HPDE6-E6E7 (cell line): ENCODE data around the gene MRPL41.
"Not testable (repeated sequence)": the region's sequence is repeated elsewhere in the genome, so short reads cannot be mapped to it uniquely, and the experiment has no call there.

Experiments used
- DNase-seq: peaks from one replicate; pipeline ENCODE4 v3.0.0; 2011; ENCODE audit warnings: missing footprints; ENCODE audit errors: extremely low spot score

MRPL41 gene

GRCh38 chr9:137521405-137521985, 30.2 kb upstream of the MRPL41 start:
- DNase-seq = no peak

GRCh38 chr9:137522746-137523455, 28.8 kb upstream of the MRPL41 start:
- no peak for DNase-seq

- DNase-seq = no peak
These were observed 27.3 kb upstream of the MRPL41 start for GRCh38 chr9:137524161-137524980.

GRCh38 chr9:137524981-137525317, 26.7 kb upstream of the MRPL41 start:
- no peak for DNase-seq

GRCh38 chr9:137530331-137530730, 21.3 kb upstream of the MRPL41 start:
- no peak for DNase-seq

GRCh38 chr9:137531099-137531765, 20.4 kb upstream of the MRPL41 start:
- no peak for DNase-seq

GRCh38 chr9:137532891-137533468, 18.7 kb upstream of the MRPL41 start:
- DNase-seq = not testable (repeated sequence)

GRCh38 chr9:137534256-137535119, 17.2 kb upstream of the MRPL41 start:
- peak; percentile 42 for DNase-seq

- no peak for DNase-seq
These were observed 16.6 kb upstream of the MRPL41 start for GRCh38 chr9:137535120-137535428.

- not testable (repeated sequence) for DNase-seq
These were observed 15.0 kb upstream of the MRPL41 start for GRCh38 chr9:137536594-137537131.

GRCh38 chr9:137538058-137538457, 13.6 kb upstream of the MRPL41 start:
- no peak for DNase-seq

- DNase-seq = no peak
These were observed 11.1 kb upstream of the MRPL41 start for GRCh38 chr9:137540536-137540935.

- DNase-seq = no peak
These were observed 9.2 kb upstream of the MRPL41 start for GRCh38 chr9:137542486-137542885.

- DNase-seq = no peak
These were observed 8.3 kb upstream of the MRPL41 start for GRCh38 chr9:137543237-137543963.

GRCh38 chr9:137544176-137544760, 7.4 kb upstream of the MRPL41 start:
- DNase-seq = no peak

GRCh38 chr9:137545123-137545522, 6.6 kb upstream of the MRPL41 start:
- no peak for DNase-seq

GRCh38 chr9:137547687-137548543, 3.8 kb upstream of the MRPL41 start:
- no peak for DNase-seq

- DNase-seq = peak; percentile 79
These were observed 1.5 kb upstream of the MRPL41 start, which contains the start of gene PNPLA7 for GRCh38 chr9:137550231-137550621. Gene PNPLA7 (minus strand): TSS chr9:137550402. CDS start chr9:137550197, 205 bp downstream.

GRCh38 chr9:137550958-137551263, 768 bp upstream of the MRPL41 start:
- not testable (repeated sequence) for DNase-seq
